ENCODE results near the gene TIMM21.

The TIMM21 gene

GRCh38 chr18:74182335-74182734 lies 34.0 kb downstream of the TIMM21 start:
- no peak for DNase-seq (ENCODE audit: low read depth)
- no peak overlapping the region for H3K4me3 ChIP-seq (ENCODE audit: control insufficient read depth, low read depth, low read length)
- no peak for TF ChIP-seq CTCF (conservative IDR thresholded peaks at IDR 0.05; ENCODE audit: control insufficient read depth, insufficient read depth, low read depth, low read length)

DNA sequence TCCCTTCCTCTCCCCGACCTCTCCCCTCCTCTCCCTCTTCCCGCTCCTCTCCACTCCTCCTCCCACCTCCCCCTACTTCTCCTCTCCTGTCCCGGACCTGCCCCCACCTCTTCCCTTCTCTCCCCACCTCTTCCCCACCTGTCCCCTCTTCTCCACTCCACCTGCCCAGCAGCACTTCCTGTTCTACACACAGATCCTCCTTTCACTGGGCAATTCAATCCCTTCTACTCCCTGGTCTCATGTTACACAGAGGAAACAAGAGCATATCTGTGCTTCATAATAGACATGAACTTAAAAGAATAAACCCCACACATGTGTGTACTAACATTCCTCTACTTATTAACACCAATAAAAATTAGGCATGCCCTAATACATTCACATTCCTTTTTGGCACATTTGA lies 34.8 kb downstream of the TIMM21 start:
- no peak for DNase-seq (ENCODE audit: low read depth)
- no peak overlapping the region for H3K4me3 ChIP-seq (ENCODE audit: control insufficient read depth, low read depth, low read length)
- no peak for TF ChIP-seq CTCF (conservative IDR thresholded peaks at IDR 0.05; ENCODE audit: control insufficient read depth, insufficient read depth, low read depth, low read length)

- H3K4me3 ChIP-seq (ENCODE audit: control insufficient read depth, low read depth, low read length) = no peak overlapping the region
- no peak for TF ChIP-seq CTCF (conservative IDR thresholded peaks at IDR 0.05; ENCODE audit: control insufficient read depth, insufficient read depth, low read depth, low read length)
- no peak for DNase-seq (ENCODE audit: low read depth)
Observed at GRCh38 chr18:74184875-74185274, 36.6 kb downstream of the TIMM21 start.

DNA sequence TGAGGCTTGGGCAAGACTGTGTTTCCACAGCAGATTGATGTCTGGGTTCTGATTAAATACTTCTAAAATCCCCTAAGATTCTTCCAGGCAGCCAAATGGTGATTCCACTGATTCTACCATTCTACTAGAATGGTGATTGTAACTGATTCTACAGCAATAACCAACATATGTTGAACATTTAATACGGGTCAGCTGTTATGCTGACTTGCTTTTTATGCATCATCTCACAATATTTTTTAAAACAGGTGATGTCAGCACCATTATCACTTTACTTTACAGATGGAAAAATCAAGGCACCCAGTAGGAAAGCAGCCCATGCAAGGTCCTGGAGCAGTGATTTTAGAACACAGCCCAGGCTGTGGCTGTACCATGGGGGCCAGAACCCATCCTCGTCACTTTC lies 37.5 kb downstream of the TIMM21 start:
- DNase-seq (ENCODE audit: low read depth) = no peak
- H3K4me3 ChIP-seq (ENCODE audit: control insufficient read depth, low read depth, low read length) = no peak overlapping the region
- no peak for TF ChIP-seq CTCF (conservative IDR thresholded peaks at IDR 0.05; ENCODE audit: control insufficient read depth, insufficient read depth, low read depth, low read length)

- no peak for DNase-seq (ENCODE audit: low read depth)
- H3K4me3 ChIP-seq (ENCODE audit: control insufficient read depth, low read depth, low read length) = no peak overlapping the region
- no peak for TF ChIP-seq CTCF (conservative IDR thresholded peaks at IDR 0.05; ENCODE audit: control insufficient read depth, insufficient read depth, low read depth, low read length)
Observed at GRCh38 chr18:74186661-74187060, 38.3 kb downstream of the TIMM21 start.

DNA sequence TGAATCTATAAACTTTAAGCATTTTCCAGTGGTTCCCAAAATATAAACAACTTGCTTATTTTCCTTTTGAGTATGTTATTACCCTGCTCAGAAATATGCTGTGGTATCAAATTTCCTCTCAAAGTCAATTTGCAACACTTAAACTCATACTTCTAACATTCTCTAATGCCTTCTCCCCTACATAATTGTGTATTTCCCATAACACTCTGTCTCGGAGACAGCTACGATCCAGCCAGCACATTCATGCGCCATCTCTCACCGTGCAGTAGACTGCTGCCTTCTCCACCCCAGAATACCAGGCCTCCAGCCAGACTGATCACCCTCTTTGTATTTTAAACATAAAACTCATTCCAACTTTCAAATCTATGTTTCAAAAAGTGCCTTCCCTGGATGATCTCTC lies 41.8 kb downstream of the TIMM21 start:
- H3K4me3 ChIP-seq (ENCODE audit: control insufficient read depth, low read depth, low read length) = no peak overlapping the region
- no peak for TF ChIP-seq CTCF (conservative IDR thresholded peaks at IDR 0.05; ENCODE audit: control insufficient read depth, insufficient read depth, low read depth, low read length)
- peak; percentile 25 for DNase-seq (ENCODE audit: low read depth)

DNA sequence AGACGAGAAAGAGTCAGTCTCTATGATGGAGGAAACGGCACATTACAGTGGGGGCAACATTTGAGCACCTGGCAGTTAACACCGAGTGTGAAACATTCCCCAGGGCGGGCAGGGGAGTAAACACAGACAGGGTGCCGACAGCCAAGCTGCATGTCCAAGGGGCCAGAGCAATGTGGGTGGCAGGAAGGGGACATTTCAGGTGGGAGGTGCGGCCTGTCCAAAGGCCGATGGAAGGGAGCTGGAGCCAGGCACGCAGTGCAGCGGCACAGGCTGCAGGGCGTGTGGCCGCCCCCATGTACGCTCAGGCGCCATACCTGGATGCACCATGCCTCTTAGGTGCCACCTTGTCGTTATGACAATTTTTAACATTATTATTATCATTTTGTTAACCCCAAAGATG lies 43.3 kb downstream of the TIMM21 start:
- TF ChIP-seq CTCF (conservative IDR thresholded peaks at IDR 0.05; ENCODE audit: control insufficient read depth, insufficient read depth, low read depth, low read length) = no peak
- no peak overlapping the region for H3K4me3 ChIP-seq (ENCODE audit: control insufficient read depth, low read depth, low read length)
- DNase-seq (ENCODE audit: low read depth) = no peak
